HepG2 (cell line): Measurements from ENCODE around the gene TSSK3. TPM values are rescaled to one million over a fixed set of nuclear protein-coding genes. Genes with fewer than 3 reads are reported as not detected.

Source experiments
- HNF1A ChIP-seq, 2 experiments: sonication (generic) in 1 of 2; formaldehyde crosslinking in 1 of 2; IDR thresholded peaks; 2 replicates each; pipeline versions ENCODE4 v1.4.0 to v1.6.1; 2016 to 2020; ENCODE audit warnings: borderline replicate concordance in 1 of 2, low read depth in 1 of 2, mild to moderate bottlenecking in 1 of 2, missing genetic modification reagents in 1 of 2
- IKZF4 ChIP-seq: sonication (generic); formaldehyde crosslinking; IDR thresholded peaks from 2 replicates; pipeline ENCODE4 v1.5.1; 2020; ENCODE audit warnings: borderline replicate concordance, mild to moderate bottlenecking, low read depth, missing genetic modification reagents; ENCODE audit errors: not compliant biosample characterization
- KLF9 ChIP-seq: IDR thresholded peaks from 2 replicates; pipeline ENCODE4 v1.6.1; 2016; ENCODE audit warnings: low read depth
- KMT2A ChIP-seq: sonication (generic); formaldehyde crosslinking; IDR thresholded peaks from 2 replicates; pipeline ENCODE4 v1.4.0; 2020; ENCODE audit warnings: missing genetic modification reagents
- MTA1 ChIP-seq: sonication (generic); formaldehyde crosslinking; IDR thresholded peaks from 2 replicates; pipeline ENCODE4 v1.4.0; 2020; ENCODE audit warnings: missing genetic modification reagents, mild to moderate bottlenecking, borderline replicate concordance
- SMC3 ChIP-seq: IDR thresholded peaks from 2 replicates; pipeline ENCODE4 v1.6.1; 2011; ENCODE audit warnings: low read length, improper control_type of control experiment
- SNAI1 ChIP-seq: sonication (generic); formaldehyde crosslinking; IDR thresholded peaks from 2 replicates; pipeline ENCODE4 v1.5.0; 2020; ENCODE audit warnings: mild to moderate bottlenecking, missing genetic modification reagents, borderline replicate concordance
- ZNF24 ChIP-seq: fragments of 450-650 bp; IDR thresholded peaks from 2 replicates; pipeline ENCODE4 v1.6.1; 2017; ENCODE audit warnings: antibody characterized with exemption, mild to moderate bottlenecking
- ZNF281 ChIP-seq: sonication (generic); formaldehyde crosslinking; IDR thresholded peaks from 2 replicates; pipeline ENCODE4 v1.4.0; 2020; ENCODE audit warnings: missing genetic modification reagents, borderline replicate concordance
- ZNF331 ChIP-seq: sonication (generic); formaldehyde crosslinking; IDR thresholded peaks from 2 replicates; pipeline ENCODE4 v1.4.0; 2020; ENCODE audit warnings: missing genetic modification reagents
- ZNF431 ChIP-seq: sonication (generic); formaldehyde crosslinking; IDR thresholded peaks from 2 replicates; pipeline ENCODE4 v1.9.0; 2022; ENCODE audit warnings: missing genetic modification reagents, low read depth, mild to moderate bottlenecking, borderline replicate concordance
- ZNF558 ChIP-seq: sonication (generic); formaldehyde crosslinking; IDR thresholded peaks from 2 replicates; pipeline ENCODE4 v1.9.0; 2022; ENCODE audit warnings: mild to moderate bottlenecking, missing genetic modification reagents, borderline replicate concordance
- ZNF724P ChIP-seq: sonication (generic); formaldehyde crosslinking; IDR thresholded peaks from 2 replicates; pipeline ENCODE4 v1.8.0; 2022; ENCODE audit warnings: missing genetic modification reagents, borderline replicate concordance
- ZSCAN9 ChIP-seq: IDR thresholded peaks from 2 replicates; pipeline ENCODE4 v1.6.1; 2016; ENCODE audit warnings: borderline replicate concordance
- polyA plus RNA-seq, 8 experiments: library from polyadenylated mRNA; depleted of rRNA in 3 of 8; stranded (reverse) in 7 of 8; unstranded in 1 of 8; fragments of >200 nt; fragmentation: Illumina TruSeq in 4 of 8; extraction: Trizol in 4 of 8; gene quantifications; 2 replicates each; pipeline versions ENCODE4 v1.2.1 to v1.2.3, GENCODE V29; 2011 to 2016; ENCODE audit warnings: low read depth in 4 of 8, missing spikeins in 1 of 8, mixed read lengths in 1 of 8; ENCODE audit not compliant: insufficient read depth in 1 of 8
- total RNA-seq, 5 experiments: library from RNA; depleted of rRNA; stranded (reverse); fragments of >200 nt; fragmentation: Illumina TruSeq; extraction: Trizol; gene quantifications; 2 replicates each; pipeline ENCODE4 v1.2.3, GENCODE V29; 2016; ENCODE audit warnings: low read depth in 1 of 5
- TF ChIP-seq, protein P1 (sequence below): sonication (generic); formaldehyde crosslinking; IDR thresholded peaks from 2 replicates; pipeline ENCODE4 v1.5.1; 2020; ENCODE audit warnings: mild to moderate bottlenecking, missing genetic modification reagents, borderline replicate concordance

The TSSK3 gene
- total and polyA plus RNA-seq, 2 of the 13 experiments (the other 11 are each of a cell fraction or from before 2014, with no cell fraction given) = 1.0 to 1.1 TPM

DNA sequence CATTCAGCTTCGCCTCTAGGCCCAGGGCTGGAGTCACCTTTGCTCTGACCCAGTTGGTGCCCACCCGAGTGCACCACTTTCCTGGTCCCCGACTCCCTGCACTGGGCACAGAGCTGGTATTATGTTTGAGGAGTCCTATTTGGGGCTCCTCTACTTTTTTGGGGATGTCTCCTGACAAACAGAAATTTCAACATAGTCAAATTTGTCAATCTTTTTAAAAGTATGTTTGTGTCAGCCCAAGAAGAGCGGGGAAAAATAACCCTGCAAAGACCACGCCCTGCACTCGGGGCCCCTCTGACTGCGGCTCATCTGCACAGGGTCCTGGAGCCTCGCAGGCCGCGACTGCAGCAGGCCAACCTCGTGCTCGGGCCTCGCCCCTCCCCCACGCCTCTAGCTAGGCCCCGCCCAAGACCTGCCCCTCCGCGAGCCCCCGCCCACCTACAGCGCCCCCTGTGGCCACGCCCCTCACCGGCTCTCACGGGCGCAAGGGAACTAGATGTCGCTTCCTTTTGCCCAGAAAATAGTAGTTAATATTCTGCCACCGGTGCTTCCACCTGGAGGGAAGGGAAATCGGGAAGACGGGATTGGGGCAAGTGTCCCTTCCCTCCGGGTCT, 11.4 kb upstream of the TSSK3 start (continued):
- no peak for TF ChIP-seq HNF1A (IDR thresholded peaks at IDR 0.05; ENCODE audit: low read depth)
- TF ChIP-seq HNF1A (CRISPR knock-in tag; IDR thresholded peaks at IDR 0.05; ENCODE audit: borderline replicate concordance) = no peak
- TF ChIP-seq ZSCAN9 (CRISPR knock-in tag) = peak; percentile 84
- no peak for TF ChIP-seq ZNF24
- 0 out of 2 replicates have a peak, but pooled peaks have one; percentile 9 for TF ChIP-seq ZNF431 (CRISPR knock-in tag)
- TF ChIP-seq SMC3 = no peak
- peak; percentile 100 for TF ChIP-seq ZNF281 (CRISPR knock-in tag)
- 0 out of 2 replicates have a peak, but pooled peaks have one; percentile 43 for TF ChIP-seq KMT2A (CRISPR knock-in tag)
- peak; percentile 47; the same call in 1 of the 2 replicates for TF ChIP-seq ZNF724P (CRISPR knock-in tag)
- TF ChIP-seq MTA1 = 0 out of 2 replicates have a peak, but pooled peaks have one; percentile 36
- peak; percentile 76 for TF ChIP-seq ZNF331
- no peak for TF ChIP-seq IKZF4 (CRISPR knock-in tag)
- TF ChIP-seq SNAI1 (CRISPR knock-in tag) = no peak
- TF ChIP-seq, protein P1, sequence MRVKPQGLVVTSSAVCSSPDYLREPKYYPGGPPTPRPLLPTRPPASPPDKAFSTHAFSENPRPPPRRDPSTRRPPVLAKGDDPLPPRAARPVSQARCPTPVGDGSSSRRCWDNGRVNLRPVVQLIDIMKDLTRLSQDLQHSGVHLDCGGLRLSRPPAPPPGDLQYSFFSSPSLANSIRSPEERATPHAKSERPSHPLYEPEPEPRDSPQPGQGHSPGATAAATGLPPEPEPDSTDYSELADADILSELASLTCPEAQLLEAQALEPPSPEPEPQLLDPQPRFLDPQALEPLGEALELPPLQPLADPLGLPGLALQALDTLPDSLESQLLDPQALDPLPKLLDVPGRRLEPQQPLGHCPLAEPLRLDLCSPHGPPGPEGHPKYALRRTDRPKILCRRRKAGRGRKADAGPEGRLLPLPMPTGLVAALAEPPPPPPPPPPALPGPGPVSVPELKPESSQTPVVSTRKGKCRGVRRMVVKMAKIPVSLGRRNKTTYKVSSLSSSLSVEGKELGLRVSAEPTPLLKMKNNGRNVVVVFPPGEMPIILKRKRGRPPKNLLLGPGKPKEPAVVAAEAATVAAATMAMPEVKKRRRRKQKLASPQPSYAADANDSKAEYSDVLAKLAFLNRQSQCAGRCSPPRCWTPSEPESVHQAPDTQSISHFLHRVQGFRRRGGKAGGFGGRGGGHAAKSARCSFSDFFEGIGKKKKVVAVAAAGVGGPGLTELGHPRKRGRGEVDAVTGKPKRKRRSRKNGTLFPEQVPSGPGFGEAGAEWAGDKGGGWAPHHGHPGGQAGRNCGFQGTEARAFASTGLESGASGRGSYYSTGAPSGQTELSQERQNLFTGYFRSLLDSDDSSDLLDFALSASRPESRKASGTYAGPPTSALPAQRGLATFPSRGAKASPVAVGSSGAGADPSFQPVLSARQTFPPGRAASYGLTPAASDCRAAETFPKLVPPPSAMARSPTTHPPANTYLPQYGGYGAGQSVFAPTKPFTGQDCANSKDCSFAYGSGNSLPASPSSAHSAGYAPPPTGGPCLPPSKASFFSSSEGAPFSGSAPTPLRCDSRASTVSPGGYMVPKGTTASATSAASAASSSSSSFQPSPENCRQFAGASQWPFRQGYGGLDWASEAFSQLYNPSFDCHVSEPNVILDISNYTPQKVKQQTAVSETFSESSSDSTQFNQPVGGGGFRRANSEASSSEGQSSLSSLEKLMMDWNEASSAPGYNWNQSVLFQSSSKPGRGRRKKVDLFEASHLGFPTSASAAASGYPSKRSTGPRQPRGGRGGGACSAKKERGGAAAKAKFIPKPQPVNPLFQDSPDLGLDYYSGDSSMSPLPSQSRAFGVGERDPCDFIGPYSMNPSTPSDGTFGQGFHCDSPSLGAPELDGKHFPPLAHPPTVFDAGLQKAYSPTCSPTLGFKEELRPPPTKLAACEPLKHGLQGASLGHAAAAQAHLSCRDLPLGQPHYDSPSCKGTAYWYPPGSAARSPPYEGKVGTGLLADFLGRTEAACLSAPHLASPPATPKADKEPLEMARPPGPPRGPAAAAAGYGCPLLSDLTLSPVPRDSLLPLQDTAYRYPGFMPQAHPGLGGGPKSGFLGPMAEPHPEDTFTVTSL (CRISPR knock-in tag) = peak; percentile 37; the same call in 1 of the 2 replicates
- TF ChIP-seq KLF9 (CRISPR knock-in tag) = peak; percentile 81; the same call in 1 of the 2 replicates
- no peak for TF ChIP-seq ZNF558
